Head of caudate nucleus (tissue), 42 donors: Measurements from ENCODE around the gene SYT7.
"Not testable (repeated sequence)": the region's sequence is repeated elsewhere in the genome, so short reads cannot be mapped to it uniquely, and the experiment has no call there.

ENCODE experiments used
- DNase-seq, 42 donors: peaks; one replicate each; pipeline versions ENCODE4 v3.0.0 to v3.0.0-alpha.2; 2020 to 2021; ENCODE audit warnings: mixed read lengths in 7 of 42
- intact Hi-C: fragments of 100-400 bp; cut with DNase I; formaldehyde crosslinking; loops from one replicate; pipeline ENCODE4 v1.15.0; 2022

SYT7 gene

DNA sequence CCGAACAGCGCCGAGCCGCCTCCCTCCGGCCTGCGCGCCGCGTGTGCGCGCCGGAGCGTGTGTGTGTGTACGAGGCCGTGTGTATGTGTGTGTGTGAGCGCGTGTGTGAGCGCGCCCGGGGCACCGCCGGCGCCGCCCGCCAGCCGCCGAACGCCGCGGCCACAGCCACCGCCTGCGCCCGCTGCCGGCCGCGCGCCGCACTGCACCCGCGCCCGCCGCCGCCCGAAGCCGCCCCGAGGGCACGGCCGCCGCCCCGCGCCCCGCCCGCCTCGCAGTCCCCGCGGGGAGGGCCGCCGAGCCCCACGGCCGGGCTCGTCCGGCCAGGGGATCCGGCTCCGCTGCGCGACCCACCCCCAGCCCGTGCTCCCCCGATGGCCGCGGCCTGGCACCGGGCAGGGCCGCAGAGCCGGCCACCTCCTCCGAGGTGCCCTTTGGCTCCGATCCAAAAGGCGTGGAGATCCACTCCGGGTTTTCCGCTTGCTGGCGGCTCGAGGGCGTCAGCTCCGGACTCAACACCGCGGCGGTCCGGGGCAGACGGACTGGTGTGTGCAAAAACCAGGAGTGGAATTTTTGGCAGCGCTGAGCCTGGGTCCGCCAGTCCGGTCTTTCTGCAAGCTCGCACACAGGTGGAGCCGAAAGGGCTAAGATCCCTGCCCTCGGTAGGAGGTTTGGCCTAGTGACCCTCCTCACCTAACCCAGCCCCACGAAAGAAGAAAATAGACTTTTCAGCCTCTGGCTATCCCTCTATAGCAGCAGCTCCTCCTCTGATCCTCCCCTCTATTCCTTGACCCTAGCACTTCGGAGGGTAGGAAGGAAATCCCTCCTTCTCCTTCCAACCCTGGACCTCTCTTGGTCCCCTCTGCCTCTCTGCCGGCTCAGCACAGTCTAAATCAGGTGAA is at the start of gene SYT7:
TSS of gene SYT7 (minus strand) at position 47 of the 899 bp plus-strand sequence. CDS start 256 bp downstream, outside the sequence.
- intact Hi-C loops, result no loop called here
- peak; percentile 85 to 97 (median 93) for DNase-seq

DNA sequence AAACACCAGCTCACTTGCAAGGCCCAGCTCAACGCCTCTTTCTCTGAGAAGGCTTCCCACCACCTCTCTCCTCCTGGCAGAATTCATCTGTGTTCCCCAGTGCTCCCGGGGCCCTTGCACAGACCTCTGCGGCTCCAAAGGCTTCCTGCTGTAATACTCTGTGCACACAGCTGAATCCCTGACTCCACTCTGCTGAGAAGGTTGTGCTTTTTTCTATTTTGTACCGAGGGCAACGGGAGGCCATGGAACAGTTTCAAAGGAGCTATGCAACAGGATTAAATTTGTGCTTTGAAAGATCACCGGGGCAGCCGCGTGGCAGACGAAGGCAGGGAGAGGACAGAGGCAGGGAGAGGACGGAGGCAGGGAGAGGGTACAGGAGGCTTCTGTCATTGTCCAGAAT is 49.2 kb upstream of the SYT7 start:
- intact Hi-C loops, result loop anchor here (10.0 kb wide), 1 partner anchor 95 kb away; no protein-coding TSS in a partner anchor
- peak in 26 of 42 donors; percentile 9 to 71 (median 37) for DNase-seq

GRCh38 chr11:61629082-61629833 is 48.4 kb upstream of the SYT7 start:
- no peak for DNase-seq
- intact Hi-C loops, result no loop called here

DNA sequence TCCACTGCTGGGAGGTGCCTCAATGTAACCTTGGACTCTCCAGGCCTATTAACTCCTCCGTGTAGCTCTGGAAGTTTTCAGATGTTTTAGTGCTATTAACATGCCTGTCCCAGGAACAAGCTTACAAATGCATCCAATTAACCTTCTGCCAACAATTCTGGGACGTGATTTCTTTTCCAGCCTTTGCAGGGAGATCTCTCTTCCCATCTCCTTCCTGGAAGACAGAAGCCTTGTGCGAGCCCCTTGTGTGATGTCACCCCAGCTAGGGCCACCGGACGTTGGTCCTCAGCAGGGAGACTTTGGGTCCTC is 47.7 kb upstream of the SYT7 start:
- DNase-seq, result no peak
- intact Hi-C loops, result no loop called here

- peak in 41 of 42 donors; percentile 19 to 82 (median 64) for DNase-seq
- intact Hi-C loops, result no loop called here
These were observed 47.2 kb upstream of the SYT7 start for GRCh38 chr11:61627850-61628661.

DNA sequence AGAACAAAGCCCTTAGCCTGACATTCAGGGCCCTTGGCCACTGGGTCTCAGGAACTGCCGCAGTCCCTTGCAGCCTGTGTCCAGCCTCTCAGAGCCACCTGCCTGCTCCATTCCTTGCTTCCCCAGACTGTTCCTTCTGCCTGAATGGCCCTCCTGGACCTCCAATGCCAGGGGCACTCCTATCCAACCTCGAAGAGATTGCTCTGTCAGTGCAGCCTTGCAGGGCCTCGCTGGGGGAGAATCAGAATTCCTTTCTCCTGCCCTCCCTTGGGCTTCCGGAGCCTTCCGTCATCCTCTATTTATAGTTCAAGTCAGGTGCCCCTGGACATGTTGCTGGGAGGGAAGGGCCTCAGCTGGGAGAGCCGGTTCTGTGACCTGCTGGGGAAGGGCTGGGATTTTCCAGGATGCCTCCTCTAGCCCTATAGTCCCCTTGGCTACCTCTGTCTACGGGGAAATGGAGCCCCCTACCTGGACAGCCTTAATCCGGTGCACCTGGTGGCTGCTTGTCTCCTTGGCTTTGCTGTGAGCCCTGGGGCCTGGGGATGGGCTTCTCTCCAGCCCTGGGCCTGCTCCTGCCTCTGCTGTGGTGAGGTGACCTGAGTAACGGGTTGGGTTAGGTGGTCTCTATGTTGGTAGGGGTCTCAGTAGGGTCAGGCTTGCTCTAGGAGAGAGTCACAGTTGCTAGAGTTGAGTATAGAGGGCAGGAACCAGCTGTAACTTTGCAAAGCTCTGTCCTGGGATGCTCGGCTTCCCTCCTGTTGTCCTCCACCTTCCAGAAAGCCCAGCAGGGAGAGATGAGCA is 45.9 kb upstream of the SYT7 start:
- intact Hi-C loops, result no loop called here
- no peak for DNase-seq

GRCh38 chr11:61625525-61625924 is 44.6 kb upstream of the SYT7 start:
- no peak for DNase-seq
- intact Hi-C loops, result no loop called here

- DNase-seq, result no peak
- intact Hi-C loops, result no loop called here
These were observed 41.2 kb upstream of the SYT7 start for GRCh38 chr11:61621917-61622585.

DNA sequence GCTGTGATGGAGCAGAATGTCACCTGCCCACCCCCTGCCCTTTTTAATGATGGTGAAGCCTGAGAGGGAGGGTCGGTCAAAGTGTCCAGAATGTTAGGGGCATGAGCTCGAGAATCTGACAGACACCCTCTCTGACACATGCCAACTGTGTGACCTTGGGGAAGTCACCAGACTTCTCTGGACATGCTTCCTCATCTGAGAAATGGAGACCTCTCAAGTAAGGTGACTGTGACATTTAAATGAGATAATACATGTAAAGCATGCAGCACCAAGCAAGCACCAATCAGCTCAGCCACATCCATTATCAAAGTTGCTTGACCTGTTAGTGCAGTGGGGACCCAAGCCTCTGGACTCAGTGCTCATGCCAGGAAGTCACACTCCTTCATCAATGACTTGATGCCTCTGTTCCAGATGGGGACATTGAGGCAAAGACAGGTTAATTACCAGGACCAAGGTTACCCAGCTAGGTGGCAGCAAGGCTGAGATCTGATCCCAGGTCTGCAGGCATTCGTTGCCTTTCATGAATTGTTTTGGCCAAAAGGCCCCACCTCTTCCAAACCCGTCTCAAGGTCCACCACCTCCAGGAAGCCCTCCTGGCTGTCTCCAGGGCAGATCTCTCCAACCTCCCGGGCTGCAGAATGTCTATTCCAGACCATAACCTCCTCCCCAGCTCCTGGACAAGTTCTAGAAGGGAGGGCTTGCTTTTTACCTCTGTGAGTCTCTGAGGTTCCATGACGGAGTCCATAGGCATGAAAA is 38.8 kb upstream of the SYT7 start:
- intact Hi-C loops, result no loop called here
- no peak for DNase-seq

DNA sequence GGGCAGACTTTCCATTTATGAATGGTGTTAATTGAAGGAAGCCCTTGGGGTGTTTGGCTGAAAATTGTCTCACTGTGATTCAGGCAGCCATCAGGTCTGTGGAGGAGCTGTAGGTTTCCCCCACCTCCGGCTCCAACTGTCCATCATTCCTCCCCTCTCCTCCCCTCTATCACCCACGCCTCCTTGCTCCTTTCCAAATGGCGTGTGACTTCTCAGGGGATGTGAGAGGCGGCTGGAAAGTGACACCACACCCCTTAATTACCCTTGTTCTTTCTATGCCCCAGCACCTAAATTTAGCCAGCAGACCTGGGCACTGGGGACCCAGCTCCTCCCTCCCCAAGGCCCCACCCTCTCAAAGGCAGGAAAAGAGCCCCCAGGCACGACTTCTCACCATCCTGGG is 38.1 kb upstream of the SYT7 start:
- DNase-seq, result no peak
- intact Hi-C loops, result no loop called here

- no peak for DNase-seq
- intact Hi-C loops, result no loop called here
These were observed 36.6 kb upstream of the SYT7 start for GRCh38 chr11:61617515-61617914.

GRCh38 chr11:61616434-61616833 is 35.6 kb upstream of the SYT7 start:
- intact Hi-C loops, result no loop called here
- no peak for DNase-seq

DNA sequence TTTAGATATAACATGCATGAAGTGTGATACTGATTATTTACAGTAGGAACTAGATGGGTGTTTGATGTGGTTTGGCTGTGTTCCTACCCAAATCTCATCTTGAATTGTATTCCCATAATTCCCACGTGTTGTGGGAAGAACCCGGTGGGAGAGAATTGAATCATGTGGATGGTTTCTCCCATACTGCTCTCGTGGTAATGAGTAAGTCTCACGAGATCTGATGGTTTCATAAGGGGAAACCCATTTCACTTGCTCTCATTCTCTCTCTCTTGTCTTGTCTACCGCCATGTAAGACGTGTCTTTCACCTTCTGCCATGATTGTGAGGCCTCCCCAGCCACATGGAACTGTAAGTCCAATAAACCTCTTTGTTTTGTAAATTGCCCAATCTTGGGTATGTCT is 33.9 kb upstream of the SYT7 start:
- DNase-seq, intact Hi-C loops: not testable (repeated sequence)

DNA sequence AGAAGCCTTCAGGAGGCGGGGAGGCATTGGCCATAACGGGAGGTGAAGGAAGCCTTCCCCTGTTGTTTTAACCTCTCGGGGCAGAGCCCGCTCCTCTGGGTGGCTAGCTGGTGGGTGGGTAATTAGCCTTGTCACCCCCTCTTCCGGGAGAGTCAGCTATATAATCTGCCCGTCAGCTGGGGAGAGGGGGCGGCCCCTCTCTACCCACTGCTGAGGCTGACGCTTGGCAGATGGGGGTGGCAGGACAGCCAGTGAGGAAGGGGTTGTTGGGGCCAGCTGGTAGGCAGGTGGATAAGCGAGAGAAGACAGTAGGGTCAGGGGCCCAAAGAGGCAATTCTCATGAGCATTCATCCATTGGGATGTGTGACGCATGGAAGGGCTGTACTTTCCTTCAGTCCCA is 33.0 kb upstream of the SYT7 start:
- no peak for DNase-seq
- intact Hi-C loops, result no loop called here

GRCh38 chr11:61613051-61613450 is 32.2 kb upstream of the SYT7 start:
- intact Hi-C loops, result no loop called here

DNA sequence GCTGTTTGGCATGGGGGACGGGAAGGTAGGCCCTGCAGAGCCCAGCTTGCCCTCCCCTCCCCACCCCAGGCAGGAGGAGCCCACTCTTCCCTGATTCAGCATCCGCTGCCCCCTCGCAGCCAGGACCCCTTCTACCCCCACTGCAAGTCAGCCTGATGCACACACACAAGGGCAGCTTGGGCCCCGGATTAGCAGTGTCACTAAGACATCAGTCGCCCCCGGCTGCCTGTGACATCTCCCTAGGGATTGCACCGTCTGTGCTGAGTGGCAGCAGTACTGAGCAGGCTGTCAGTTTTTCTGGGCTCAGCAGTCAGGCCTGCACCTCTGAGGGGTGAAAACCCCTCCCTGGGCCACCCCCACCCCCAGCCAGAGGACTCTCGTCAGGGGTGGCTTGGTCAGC is 30.4 kb upstream of the SYT7 start:
- intact Hi-C loops, result no loop called here
- peak in 36 of 42 donors; percentile 25 to 83 (median 53) for DNase-seq

More at GRCh38 chr11:61613051-61613450, 32.2 kb upstream of the SYT7 start:
- no peak for DNase-seq

GRCh38 chr11:61610905-61611304 is 30.0 kb upstream of the SYT7 start:
- DNase-seq, result no peak

More at GRCh38 chr11:61610905-61611304, 30.0 kb upstream of the SYT7 start:
- intact Hi-C loops, result no loop called here
